Peyer's patch (tissue), 4 donors: ENCODE results near the gene MAPK9. TPM values are rescaled to one million over a fixed set of nuclear protein-coding genes. Genes with fewer than 3 reads are reported as not detected.

Source experiments
- DNase-seq, 3 donors: peaks; one replicate each; pipeline ENCODE4 v3.0.0-alpha.2; 2017 to 2019
- H3K27ac ChIP-seq, 4 donors: fragments of 200-600 bp; sonication (generic); one replicate each; pipeline ENCODE4 v1.5.1; 2016 to 2019
- H3K27me3 ChIP-seq, 2 donors: fragments of 200-600 bp; sonication (generic); one replicate each; pipeline ENCODE4 v1.5.1; 2019
- H3K36me3 ChIP-seq, 3 donors: fragments of 200-600 bp; sonication (generic); one replicate each; pipeline ENCODE4 v1.5.1; 2016 to 2019
- H3K4me1 ChIP-seq, 4 donors: fragments of 200-600 bp; sonication (generic); one replicate each; pipeline ENCODE4 v1.5.1; 2016 to 2019
- H3K4me3 ChIP-seq, 4 donors: fragments of 200-600 bp; sonication (generic); 1 replicate in 3 of 4; 2 replicates in 1 of 4; pipeline ENCODE4 v1.5.1; 2016 to 2019; ENCODE audit warnings: mild to moderate bottlenecking in 1 of 4
- H3K9me3 ChIP-seq, 4 donors: fragments of 200-600 bp; sonication (generic); one replicate each; pipeline ENCODE4 v1.5.1; 2016 to 2019; ENCODE audit warnings: mild to moderate bottlenecking in 1 of 4
- CTCF ChIP-seq, 6 experiments: fragments of 450-650 bp in 4 of 6; fragments of 200-600 bp in 2 of 6; sonication (generic) in 1 of 6; IDR thresholded peaks; one replicate each; pipeline ENCODE4 v1.5.1; 2017 to 2019; ENCODE audit warnings: antibody characterized with exemption in 6 of 6, mild to moderate bottlenecking in 3 of 6, moderate library complexity in 1 of 6
- POLR2A ChIP-seq, 2 donors: fragments of 450-650 bp; IDR thresholded peaks; one replicate each; pipeline ENCODE4 v1.5.1; 2017; ENCODE audit warnings: antibody characterized with exemption in 2 of 2, mild to moderate bottlenecking in 2 of 2, moderate library complexity in 2 of 2
- total RNA-seq, 4 donors: library from RNA; depleted of rRNA; stranded (reverse); fragments of >200 nt; gene quantifications; one replicate each; pipeline ENCODE4 v1.1.0, GENCODE V29; 2016

MAPK9 gene
- total RNA-seq, 4 donors from 2014 or later = 25.1 to 31.3 (median 28.8) TPM

- Histone ChIP-seq H3K27me3 (no peaks in the 10 kb centered on the region), H3K27ac (no peak overlapping the region), H3K9me3 (no peaks in the 10 kb centered on the region), H3K4me1 (peaks cover 0 to 15% (median 6%) of the 10 kb centered on the region in 4 donors), H3K4me3 (no peak overlapping the region), H3K36me3 (peaks cover 0 to 6% (median 0%) of the 10 kb centered on the region in 3 donors)
- no peak for TF ChIP-seq POLR2A (IDR thresholded peaks at IDR 0.05)
- TF ChIP-seq CTCF (IDR thresholded peaks at IDR 0.05) = no peak
- DNase-seq = no peak
These were observed 4.0 kb downstream of the MAPK9 start for GRCh38 chr5:180287868-180288267.

- Histone ChIP-seq H3K9me3 (no peaks in the 10 kb centered on the region), H3K27me3 (no peaks in the 10 kb centered on the region), H3K36me3 (peaks cover 0 to 11% (median 0%) of the 10 kb centered on the region in 3 donors), H3K4me1 (peaks cover 0 to 12% (median 6%) of the 10 kb centered on the region in 4 donors), H3K4me3 (no peak overlapping the region), H3K27ac (no peak overlapping the region)
- no peak for TF ChIP-seq POLR2A (IDR thresholded peaks at IDR 0.05)
- TF ChIP-seq CTCF (IDR thresholded peaks at IDR 0.05) = no peak
- DNase-seq = no peak
These were observed 4.5 kb downstream of the MAPK9 start for GRCh38 chr5:180287404-180287803.

- Histone ChIP-seq H3K4me1 (no peaks in the 10 kb centered on the region), H3K9me3 (peaks cover 0 to 3% (median 0%) of the 10 kb centered on the region in 4 donors), H3K4me3 (no peak overlapping the region), H3K27ac (no peak overlapping the region), H3K36me3 (peaks cover 0 to 35% (median 0%) of the 10 kb centered on the region in 3 donors), H3K27me3 (no peaks in the 10 kb centered on the region)
- TF ChIP-seq CTCF (IDR thresholded peaks at IDR 0.05) (no peak), POLR2A (IDR thresholded peaks at IDR 0.05) (no peak)
- DNase-seq = no peak
These were observed 7.7 kb downstream of the MAPK9 start for GRCh38 chr5:180284149-180284548.

GRCh38 chr5:180283026-180283615, 8.8 kb downstream of the MAPK9 start:
- Histone ChIP-seq H3K4me3 (no peak overlapping the region), H3K27ac (no peak overlapping the region), H3K4me1 (no peaks in the 10 kb centered on the region), H3K27me3 (no peaks in the 10 kb centered on the region), H3K9me3 (peaks cover 0 to 3% (median 0%) of the 10 kb centered on the region in 4 donors), H3K36me3 (peaks cover 0 to 46% (median 0%) of the 10 kb centered on the region in 3 donors)
- no peak for DNase-seq
- TF ChIP-seq CTCF (IDR thresholded peaks at IDR 0.05) = no peak
- no peak for TF ChIP-seq POLR2A (IDR thresholded peaks at IDR 0.05)

- Histone ChIP-seq H3K27me3 (no peaks in the 10 kb centered on the region), H3K9me3 (peaks cover 0 to 3% (median 0%) of the 10 kb centered on the region in 4 donors), H3K4me1 (no peaks in the 10 kb centered on the region), H3K36me3 (peaks cover 0 to 54% (median 0%) of the 10 kb centered on the region in 3 donors), H3K4me3 (no peak overlapping the region), H3K27ac (no peak overlapping the region)
- no peak for DNase-seq
- TF ChIP-seq POLR2A (IDR thresholded peaks at IDR 0.05) = no peak
- no peak for TF ChIP-seq CTCF (IDR thresholded peaks at IDR 0.05)
These were observed 9.6 kb downstream of the MAPK9 start for GRCh38 chr5:180282281-180282680.
